HG03095 (cell line): ENCODE data around the gene MAML3.

Source experiments
- ATAC-seq: cut with Tn5 transposase; IDR thresholded peaks from one replicate; pipeline ENCODE4 v1.9.1; 2021; ENCODE audit warnings: moderate library complexity; ENCODE audit not compliant: unreplicated experiment

MAML3 gene

DNA sequence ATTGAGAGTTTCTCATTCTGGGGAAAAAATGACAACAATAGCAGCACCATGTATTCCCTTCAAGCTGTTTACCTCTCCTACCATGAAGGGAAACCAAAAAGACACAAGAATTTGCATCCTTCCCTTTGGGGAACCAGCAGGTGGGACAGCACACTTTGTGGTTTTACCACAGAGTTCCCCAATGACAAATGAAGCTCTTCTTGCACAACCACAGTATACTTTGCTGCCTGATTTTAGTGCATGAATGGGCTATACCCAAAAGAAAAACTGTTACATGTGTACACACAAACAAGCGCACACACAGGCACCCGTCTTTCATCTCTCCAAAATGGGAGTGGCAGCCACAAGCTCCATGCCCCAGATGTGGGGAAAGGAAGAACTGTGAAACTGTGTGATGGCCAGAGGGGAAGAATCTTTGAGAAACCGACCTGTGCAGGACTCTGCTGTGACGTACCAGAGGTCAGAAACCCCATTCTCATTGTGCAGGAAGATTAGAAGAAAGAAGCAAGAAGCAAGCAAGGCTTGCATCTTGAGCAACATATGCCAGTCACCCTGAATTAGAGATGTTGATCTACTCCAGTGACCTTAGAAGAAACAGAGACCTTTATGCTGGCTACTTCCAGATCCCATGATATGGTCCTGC lies 2.7 kb upstream of the MAML3 start:
- peak; percentile 58 for ATAC-seq

- no peak for ATAC-seq
Measured at GRCh38 chr4:140154572-140154891, 548 bp upstream of the MAML3 start.

- no peak for ATAC-seq
Measured at GRCh38 chr4:140153419-140153717, 616 bp downstream of the MAML3 start.

- ATAC-seq, result no peak
Measured at GRCh38 chr4:140152751-140153418, 1.1 kb downstream of the MAML3 start.

DNA sequence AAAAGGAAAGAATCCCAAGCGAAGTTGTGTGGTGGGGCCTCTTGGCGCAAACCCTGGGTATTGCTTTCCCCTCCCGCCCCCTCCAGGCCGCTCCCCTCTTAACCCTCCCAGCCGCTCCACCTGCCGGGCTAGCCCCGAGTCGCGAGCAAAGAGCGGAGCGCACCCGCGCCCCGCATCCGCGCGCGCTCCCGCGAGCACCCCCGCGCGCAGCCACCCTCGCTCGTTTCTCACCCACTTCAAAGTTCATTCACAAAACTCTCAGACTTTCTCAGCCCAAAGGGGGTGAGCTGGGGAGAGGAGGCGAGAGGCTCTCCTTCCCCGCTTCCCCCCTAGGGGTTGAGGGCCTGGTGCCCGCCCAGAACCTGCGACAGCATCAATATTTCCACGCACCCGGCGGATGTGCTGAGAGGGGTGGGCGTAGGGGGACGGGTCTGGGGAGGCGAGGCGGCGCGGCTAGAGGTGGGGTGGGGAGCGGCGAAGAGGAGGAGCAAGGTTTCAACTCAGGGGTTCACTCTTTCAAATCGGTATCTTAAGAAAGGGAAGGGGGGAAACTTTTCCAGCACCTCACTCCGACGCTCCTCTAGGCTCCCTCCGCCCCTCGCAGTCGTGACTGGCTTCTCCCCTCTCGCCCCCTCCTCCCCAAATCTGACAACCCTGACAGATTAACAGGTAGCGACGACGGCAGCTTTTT lies 1.8 kb downstream of the MAML3 start:
- ATAC-seq, result no peak

DNA sequence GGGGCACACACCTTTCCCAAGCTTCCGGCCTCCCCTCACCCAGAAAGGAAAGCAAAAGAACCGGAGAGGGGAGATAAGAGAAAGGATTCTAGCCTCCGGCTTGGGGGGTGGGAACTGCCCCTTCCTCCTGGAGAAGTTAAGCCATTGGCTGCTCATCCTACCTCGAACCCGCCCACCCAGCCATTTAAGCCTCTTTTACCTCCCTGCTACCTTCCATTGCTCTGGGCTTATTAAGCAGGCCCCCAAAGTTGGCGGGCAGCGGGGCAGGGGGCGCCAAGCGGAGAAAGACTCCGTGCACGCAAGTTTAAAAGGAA lies 2.3 kb downstream of the MAML3 start:
- no peak for ATAC-seq

GRCh38 chr4:140150886-140151698 lies 2.9 kb downstream of the MAML3 start:
- ATAC-seq, result no peak

GRCh38 chr4:140150636-140150885 lies 3.4 kb downstream of the MAML3 start:
- no peak for ATAC-seq

DNA sequence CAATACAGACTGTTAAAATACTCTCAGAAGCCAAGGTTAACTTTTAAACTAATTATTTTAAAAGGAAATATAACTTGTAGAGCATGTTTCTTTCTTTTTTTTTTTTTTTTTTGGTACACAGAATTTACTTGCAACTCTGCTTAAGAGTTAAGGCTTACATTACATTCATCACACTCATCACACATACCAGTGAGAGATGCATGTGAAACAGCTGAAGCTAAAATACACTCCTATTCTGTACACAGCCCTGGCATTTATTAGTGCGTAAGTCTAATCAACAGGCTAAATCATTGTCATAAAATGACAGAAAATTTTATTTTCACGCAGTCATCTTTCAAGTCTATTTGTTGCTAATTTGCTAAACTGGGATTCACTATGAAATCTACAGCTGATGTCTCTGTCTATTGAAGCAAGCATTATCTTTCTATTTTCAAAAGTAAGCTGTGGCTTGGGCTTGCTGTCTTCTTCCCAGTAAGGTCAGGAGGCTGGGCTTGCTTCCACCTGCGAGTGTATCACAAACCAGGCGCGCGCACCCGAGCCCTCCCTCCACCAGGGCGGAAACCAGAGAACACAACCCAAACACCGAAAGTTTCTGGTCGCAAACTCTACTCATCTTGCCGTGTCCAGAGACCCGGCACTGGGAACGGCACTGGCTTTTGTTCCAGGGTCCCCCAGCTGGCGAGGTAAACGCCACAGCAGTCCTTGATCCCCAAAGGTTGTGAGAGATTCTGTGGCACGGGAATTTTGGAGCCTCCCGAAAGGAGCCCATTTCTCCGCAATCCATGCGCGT lies 3.9 kb downstream of the MAML3 start:
- no peak for ATAC-seq

GRCh38 chr4:140144050-140144449 lies 9.9 kb downstream of the MAML3 start:
- no peak for ATAC-seq

- no peak for ATAC-seq
Measured at GRCh38 chr4:140141210-140141835, 12.7 kb downstream of the MAML3 start.

DNA sequence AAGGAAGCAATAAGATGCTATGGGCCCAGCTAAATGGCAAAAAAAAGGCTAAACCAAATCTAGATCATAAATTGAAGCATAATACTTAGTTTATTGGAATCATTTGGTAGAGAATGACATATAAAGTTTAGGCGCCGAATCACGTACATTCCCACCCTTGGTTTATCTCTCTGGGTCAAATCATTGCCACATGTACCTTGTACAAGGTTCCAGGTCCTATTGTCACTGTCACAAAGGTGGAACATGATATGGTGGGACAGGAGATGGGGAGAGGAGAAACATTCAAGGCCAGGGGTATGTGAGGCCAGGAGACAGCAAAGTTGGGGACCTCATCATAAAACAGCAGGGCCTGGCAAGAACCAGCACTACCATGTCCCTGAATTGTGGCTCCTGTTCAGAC lies 13.4 kb downstream of the MAML3 start:
- no peak for ATAC-seq

DNA sequence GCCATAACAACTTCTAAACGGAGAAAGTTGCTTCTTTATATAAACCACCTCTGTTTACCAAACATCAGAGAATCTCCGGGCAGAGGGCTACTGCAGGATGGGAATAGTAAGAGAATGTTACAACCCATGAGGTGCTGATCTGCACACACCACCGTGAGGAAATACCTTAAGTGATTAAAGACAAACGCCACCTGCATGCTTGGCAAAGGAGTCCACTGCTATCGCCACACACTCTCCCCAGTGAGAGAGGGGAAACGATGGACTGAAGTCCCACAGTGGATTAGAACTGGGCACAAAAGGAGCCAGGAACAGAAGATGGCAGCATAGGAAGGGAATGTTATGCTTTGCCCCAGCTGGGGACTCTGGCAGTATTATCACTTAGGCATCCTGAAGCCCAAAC lies 15.6 kb downstream of the MAML3 start:
- ATAC-seq, result no peak

- ATAC-seq, result no peak
Measured at GRCh38 chr4:140137671-140138070, 16.3 kb downstream of the MAML3 start.

DNA sequence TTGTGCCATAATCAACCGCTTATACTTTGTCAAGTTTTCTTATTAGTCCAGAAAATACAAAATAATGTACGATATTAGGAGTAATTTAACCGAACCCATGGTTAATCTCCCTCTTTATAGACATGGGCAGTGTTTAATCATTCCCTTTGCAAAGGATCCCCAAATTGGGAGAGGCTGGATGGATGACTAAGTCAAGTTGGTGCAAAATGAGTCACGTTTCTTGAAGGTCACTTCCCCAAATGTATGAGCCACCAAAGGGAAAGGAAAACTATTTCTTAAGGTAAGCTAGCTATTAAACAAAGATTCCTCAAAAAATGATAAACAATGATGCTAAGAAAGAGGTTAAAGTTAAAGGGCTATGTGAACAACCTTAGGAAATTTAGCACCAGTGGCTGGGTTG lies 17.5 kb downstream of the MAML3 start:
- ATAC-seq, result no peak

DNA sequence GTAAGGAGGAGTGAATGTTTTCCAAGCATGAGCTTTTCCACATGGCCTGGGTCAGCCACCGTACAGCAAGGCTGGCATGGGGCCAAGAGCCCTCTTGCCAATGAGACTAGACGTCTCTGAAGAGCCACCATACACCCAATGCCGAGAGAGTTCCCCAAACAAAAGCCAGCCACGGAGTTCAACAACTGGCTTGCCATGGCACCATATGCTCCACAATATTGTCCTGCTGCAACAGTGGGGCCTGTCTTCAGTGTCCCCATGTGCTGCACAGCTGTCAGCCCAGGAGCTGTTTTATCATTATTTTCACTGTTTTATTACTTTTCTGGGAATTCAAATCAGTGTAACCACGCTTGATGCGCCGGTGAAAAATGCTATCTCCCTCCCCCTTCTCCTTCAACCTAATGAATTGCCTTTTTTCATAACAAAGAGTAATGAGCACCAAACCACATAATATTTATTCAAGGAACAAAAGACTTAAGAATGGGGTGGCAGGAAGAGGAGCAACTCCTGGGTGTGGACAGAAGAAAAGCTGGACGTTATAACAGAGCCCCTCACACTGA lies 18.4 kb downstream of the MAML3 start:
- ATAC-seq, result no peak

DNA sequence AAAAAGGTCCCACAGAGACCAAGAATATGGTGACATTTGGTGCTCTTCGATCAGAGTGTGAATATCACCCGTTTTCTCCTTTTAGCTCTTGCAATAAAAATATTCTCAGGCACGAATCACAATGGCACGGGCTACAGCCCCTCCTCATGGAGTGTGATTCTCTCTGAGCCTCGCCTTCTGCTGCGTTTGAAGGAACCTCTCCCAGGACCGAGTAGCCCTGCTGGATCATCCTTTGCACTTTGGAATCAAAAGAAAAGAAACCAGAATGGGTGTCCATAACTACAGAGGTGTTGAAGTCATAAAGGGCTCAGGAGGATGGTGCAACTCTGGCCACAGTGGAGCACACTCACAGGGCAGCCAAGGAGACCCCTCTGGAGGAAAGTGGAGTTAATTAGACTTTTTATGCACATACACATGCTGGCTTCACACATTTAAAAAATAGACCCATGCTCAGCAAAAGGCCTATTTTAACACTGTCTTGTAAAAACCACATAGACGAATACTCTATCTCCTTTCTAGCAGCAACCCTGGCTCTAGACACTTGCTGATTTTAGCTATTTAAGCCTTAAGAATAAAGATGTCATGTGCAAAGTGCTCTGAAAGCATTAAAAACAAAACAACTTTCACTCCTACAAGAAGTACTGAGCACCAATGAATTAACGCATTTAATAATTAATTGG lies 19.1 kb downstream of the MAML3 start:
- no peak for ATAC-seq

- ATAC-seq, result no peak
Measured at GRCh38 chr4:140133576-140133975, 20.4 kb downstream of the MAML3 start.

DNA sequence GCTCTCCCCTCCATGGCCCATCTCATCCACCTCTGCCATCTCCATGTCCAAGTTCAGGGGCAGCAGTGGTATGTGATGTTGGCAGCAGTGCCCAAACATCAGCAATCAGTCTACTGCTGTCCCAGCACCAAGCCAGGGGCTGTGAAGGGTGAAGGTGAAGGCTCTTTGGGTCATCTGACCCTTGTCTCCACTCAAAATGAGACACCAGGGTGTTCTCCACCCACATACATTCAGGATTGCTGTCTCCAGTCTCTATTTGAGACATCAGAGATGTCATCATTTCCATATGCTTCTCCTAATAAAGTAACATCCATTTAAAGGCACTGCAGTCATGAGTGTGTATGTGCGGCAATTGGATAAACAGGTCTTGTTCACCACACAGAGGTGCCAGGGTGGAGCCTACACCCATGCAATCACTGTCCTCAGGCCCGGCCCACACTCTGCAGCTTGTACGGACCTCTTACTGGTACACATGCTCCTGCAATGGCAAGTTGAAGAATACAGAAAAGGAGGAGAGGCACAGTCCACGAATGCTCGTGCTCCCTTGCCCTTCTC lies 22.2 kb downstream of the MAML3 start:
- ATAC-seq, result no peak

DNA sequence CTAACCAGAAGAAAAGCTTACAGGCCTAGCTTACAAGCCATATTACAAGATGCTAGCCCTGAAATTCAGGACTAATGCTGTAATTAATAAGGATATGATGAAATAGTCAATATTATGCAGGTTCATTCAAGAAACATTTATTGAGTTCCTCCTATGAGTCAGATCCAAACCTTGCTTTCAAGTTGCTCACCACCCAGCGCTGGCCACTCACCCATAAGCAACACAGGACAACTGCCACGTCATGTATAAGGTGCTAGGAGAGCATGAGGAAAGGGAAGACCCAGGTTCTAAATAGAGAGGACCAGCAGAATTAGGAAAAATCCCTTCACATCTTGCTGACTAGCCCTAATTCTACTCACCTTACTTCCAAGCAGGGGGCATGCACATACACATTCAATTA lies 23.3 kb downstream of the MAML3 start:
- no peak for ATAC-seq
